Raji (cell line): Measurements from ENCODE around the gene SH3BP5L.

Experiments
- POLR2A ChIP-seq: IDR thresholded peaks from 2 replicates; pipeline ENCODE4 v1.6.1; 2011; ENCODE audit warnings: low read depth, low read length, control low read depth; ENCODE audit not compliant: insufficient read depth

Gene SH3BP5L

GRCh38 chr1:248843687-248844086 is 18.0 kb upstream of the SH3BP5L start:
- no peak for TF ChIP-seq POLR2A

GRCh38 chr1:248842781-248843331 is 17.1 kb upstream of the SH3BP5L start:
- TF ChIP-seq POLR2A, result no peak

- no peak for TF ChIP-seq POLR2A
These were observed 16.1 kb upstream of the SH3BP5L start for GRCh38 chr1:248841702-248842395.

- TF ChIP-seq POLR2A, result no peak
These were observed 15.2 kb upstream of the SH3BP5L start for GRCh38 chr1:248840946-248841345.

GRCh38 chr1:248839168-248839555 is 13.4 kb upstream of the SH3BP5L start:
- TF ChIP-seq POLR2A, result no peak

GRCh38 chr1:248838357-248839167 is 12.8 kb upstream of the SH3BP5L start:
- peak; percentile 44 for TF ChIP-seq POLR2A

GRCh38 chr1:248837781-248838356 is 12.2 kb upstream of the SH3BP5L start, which contains the start of gene ZNF672:
Gene ZNF672, plus strand, starts transcription at chr1:248838224. Its CDS starts 9,051 bp downstream, at chr1:248847275.
- TF ChIP-seq POLR2A, result peak; percentile 93

- no peak for TF ChIP-seq POLR2A
These were observed 11.5 kb upstream of the SH3BP5L start for GRCh38 chr1:248837045-248837780.

- TF ChIP-seq POLR2A, result no peak
These were observed 8.7 kb upstream of the SH3BP5L start for GRCh38 chr1:248834343-248834940.

- TF ChIP-seq POLR2A, result no peak
These were observed 6.1 kb upstream of the SH3BP5L start for GRCh38 chr1:248831842-248832241.

- TF ChIP-seq POLR2A, result no peak
These were observed 3.1 kb upstream of the SH3BP5L start for GRCh38 chr1:248828845-248829244.

GRCh38 chr1:248825573-248825908 is 174 bp downstream of the SH3BP5L start:
- TF ChIP-seq POLR2A, result peak; percentile 45

- no peak for TF ChIP-seq POLR2A
These were observed 579 bp downstream of the SH3BP5L start for GRCh38 chr1:248825136-248825535.

GRCh38 chr1:248824701-248825100 is 1.0 kb downstream of the SH3BP5L start:
- TF ChIP-seq POLR2A, result no peak

GRCh38 chr1:248824301-248824700 is 1.4 kb downstream of the SH3BP5L start:
- no peak for TF ChIP-seq POLR2A
